Measurements from ENCODE around the gene COL28A1. TPM values are rescaled to one million over a fixed set of nuclear protein-coding genes. Genes with fewer than 3 reads are reported as not detected.
A peak's percentile ranks its signal among the peaks of the same experiment; 100 is the strongest.

COL28A1 gene
- total and polyA plus RNA-seq, 2 of the 13 experiments (the other 11 are each of a cell fraction or from before 2014, with no cell fraction given) = 0.07 to 0.15 TPM

- no peaks in the 10 kb centered on the region for H3K79me2 ChIP-seq (ENCODE audit: insufficient read depth, low read length)
- no peak overlapping the region for H3K27ac ChIP-seq (ENCODE audit: extremely low read length, insufficient read depth, low read length)
- no peak overlapping the region for H3K4me3 ChIP-seq (replicated peaks in 1 of 3; ENCODE audit: insufficient read depth in 1 of 3, low read depth in 2 of 3, low read length in 3 of 3)
- BruUV-seq (replicated peaks) = no TSS peak
- no peaks in the 10 kb centered on the region for H3K27me3 ChIP-seq (ENCODE audit: control insufficient read depth in 1 of 2, insufficient read depth in 2 of 2, low read length in 2 of 2)
- H3K36me3 ChIP-seq (replicated peaks in 1 of 2; ENCODE audit: control insufficient read depth in 1 of 2, insufficient read depth in 2 of 2, low read length in 2 of 2) = no peaks in the 10 kb centered on the region
- intact Hi-C loops (cut with micrococcal nuclease; ENCODE audit: unreplicated experiment) = no loop called here
- peaks cover 9% of the 10 kb centered on the region; the same call in 1 of the 2 replicates for H3K4me1 ChIP-seq (ENCODE audit: insufficient read depth, low read length)
- H3K4me2 ChIP-seq (ENCODE audit: low read depth, low read length) = no peak overlapping the region
- ChIA-PET POLR2A (no interaction called here), CTCF (ENCODE audit: low intra/inter-chr PET ratio, low total read pairs) (no interaction called here)
- DNase-seq (ENCODE audit: low spot score) (no peak), FAIRE-seq (no peak), ATAC-seq (no peak)
- 46% methylated on average over 2 of the region's 2 CpGs for WGBS (ENCODE audit: low lambda C conversion rate)
- in situ Hi-C loops (cut with HindIII; ENCODE audit: extremely low pct_ligation_motif_present, low pct_unique_long_range_greater_than_20kb) = no loop called here
- peaks cover 11% of the 10 kb centered on the region; the same call in 1 of the 2 replicates for H3K9me3 ChIP-seq (ENCODE audit: low read length)
- no peak overlapping the region for H2AFZ ChIP-seq (ENCODE audit: low read length)
- no peak overlapping the region for H3K9ac ChIP-seq (ENCODE audit: insufficient read depth, low read depth, low read length)
- TF ChIP-seq ZFP41 (CRISPR knock-in tag; IDR thresholded peaks at IDR 0.05; ENCODE audit: borderline replicate concordance) (no peak), RFXANK (CRISPR knock-in tag; IDR thresholded peaks at IDR 0.05) (no peak), PPARG (CRISPR knock-in tag; conservative IDR thresholded peaks at IDR 0.05) (no peak), ZNF672 (CRISPR knock-in tag; IDR thresholded peaks at IDR 0.05) (no peak), ETV6 (CRISPR knock-in tag; conservative IDR thresholded peaks at IDR 0.05) (no peak), HOXA5 (CRISPR knock-in tag; IDR thresholded peaks at IDR 0.05) (no peak)
- H4K20me1 ChIP-seq (ENCODE audit: insufficient read depth, low read length) = no peaks in the 10 kb centered on the region
Observed at GRCh38 chr7:7490003-7490402, 45.7 kb downstream of the COL28A1 start.

GRCh38 chr7:7489546-7489945, 46.1 kb downstream of the COL28A1 start:
- in situ Hi-C loops (cut with HindIII; ENCODE audit: extremely low pct_ligation_motif_present, low pct_unique_long_range_greater_than_20kb) (no loop called here), intact Hi-C loops (cut with micrococcal nuclease; ENCODE audit: unreplicated experiment) (no loop called here)
- Histone ChIP-seq H3K9ac (ENCODE audit: insufficient read depth, low read depth, low read length) (no peak overlapping the region), H3K27me3 (ENCODE audit: control insufficient read depth in 1 of 2, insufficient read depth in 2 of 2, low read length in 2 of 2) (no peaks in the 10 kb centered on the region), H3K4me2 (ENCODE audit: low read depth, low read length) (no peak overlapping the region), H3K79me2 (ENCODE audit: insufficient read depth, low read length) (no peaks in the 10 kb centered on the region), H3K9me3 (ENCODE audit: low read length) (peaks cover 11% of the 10 kb centered on the region; the same call in 1 of the 2 replicates), H3K4me1 (ENCODE audit: insufficient read depth, low read length) (peaks cover 9% of the 10 kb centered on the region; the same call in 1 of the 2 replicates), H4K20me1 (ENCODE audit: insufficient read depth, low read length) (no peaks in the 10 kb centered on the region), H3K27ac (ENCODE audit: extremely low read length, insufficient read depth, low read length) (no peak overlapping the region), H3K4me3 (replicated peaks in 1 of 3; ENCODE audit: insufficient read depth in 1 of 3, low read depth in 2 of 3, low read length in 3 of 3) (no peak overlapping the region), H2AFZ (ENCODE audit: low read length) (no peak overlapping the region), H3K36me3 (replicated peaks in 1 of 2; ENCODE audit: control insufficient read depth in 1 of 2, insufficient read depth in 2 of 2, low read length in 2 of 2) (no peaks in the 10 kb centered on the region)
- WGBS (ENCODE audit: low lambda C conversion rate) = 38% methylated on average over 2 of the region's 2 CpGs
- no peak for TF ChIP-seq ZNF660 (CRISPR knock-in tag; IDR thresholded peaks at IDR 0.05; ENCODE audit: borderline replicate concordance, low read depth)
- peak; percentile 69 for TF ChIP-seq CEBPB (IDR thresholded peaks at IDR 0.05; ENCODE audit: borderline replicate concordance, low read depth, low read length)
- CTCF ChIA-PET (ENCODE audit: low intra/inter-chr PET ratio, low total read pairs) = no interaction called here
- POLR2A ChIA-PET = no interaction called here
- no TSS peak for BruUV-seq (replicated peaks)
- DNase-seq (ENCODE audit: low spot score) (no peak), ATAC-seq (no peak), FAIRE-seq (no peak)

Measured in HepG2 (cell line).